ENCODE results near the gene SLC35F5. TPM values are rescaled to one million over a fixed set of nuclear protein-coding genes. Genes with fewer than 3 reads are reported as not detected.
"Not testable (repeated sequence)": the region's sequence is repeated elsewhere in the genome, so short reads cannot be mapped to it uniquely, and the experiment has no call there.

SLC35F5 gene
- polyA plus RNA-seq, 1 donor from 2014 or later = 56.2 TPM

DNA sequence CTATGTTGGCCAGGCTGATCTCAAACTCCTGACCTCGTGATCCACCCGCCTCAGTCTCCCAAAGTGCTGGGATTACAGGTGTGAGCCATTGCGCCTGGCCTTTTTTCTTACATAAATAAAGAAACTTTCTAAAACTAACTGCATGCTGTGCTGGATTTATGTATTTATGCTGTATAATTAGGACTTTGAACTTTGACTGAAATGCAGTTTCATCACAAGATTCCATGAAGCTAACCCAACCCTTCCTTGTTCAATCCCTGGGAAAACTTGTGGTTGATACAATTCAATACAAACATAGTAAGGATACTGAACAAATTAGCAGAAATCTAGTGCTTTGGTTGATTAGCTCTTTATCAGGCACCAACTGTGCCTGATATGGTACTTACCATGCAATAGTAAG lies 20.9 kb upstream of the SLC35F5 start:
- no peak overlapping the region for H3K4me2 ChIP-seq (ENCODE audit: low read length)
- H3K9me3 ChIP-seq (ENCODE audit: low read length) = no peaks in the 10 kb centered on the region

GRCh38 chr2:113776949-113777348 lies 20.5 kb upstream of the SLC35F5 start:
- no peaks in the 10 kb centered on the region for H3K36me3 ChIP-seq (ENCODE audit: insufficient read depth, low read length)
- H3K4me2 ChIP-seq (ENCODE audit: low read length) = no peak overlapping the region
- H3K4me3 ChIP-seq (ENCODE audit: low read length) = no peak overlapping the region
- no peak overlapping the region for H3K9ac ChIP-seq (ENCODE audit: low read length)
- no peaks in the 10 kb centered on the region for H3F3A ChIP-seq (ENCODE audit: insufficient read depth, low read length, poor library complexity, severe bottlenecking)
- no peaks in the 10 kb centered on the region for H4K20me1 ChIP-seq (ENCODE audit: insufficient read depth)
- H2AFZ ChIP-seq (ENCODE audit: low read depth, low read length) = no peak overlapping the region
- H3K9me3 ChIP-seq (ENCODE audit: low read length) = no peaks in the 10 kb centered on the region
- TF ChIP-seq EZH2 (IDR thresholded peaks at IDR 0.05; ENCODE audit: borderline replicate concordance, insufficient read depth, low read length, poor library complexity, severe bottlenecking) (no peak), MXI1 (conservative IDR thresholded peaks at IDR 0.05; ENCODE audit: poor library complexity, severe bottlenecking) (no peak), CTCF (IDR thresholded peaks at IDR 0.05; ENCODE audit: poor library complexity, severe bottlenecking) (no peak), POLR2AphosphoS5 (IDR thresholded peaks at IDR 0.05) (no peak), TAF1 (IDR thresholded peaks at IDR 0.05; ENCODE audit: low read depth) (no peak), RAD21 (conservative IDR thresholded peaks at IDR 0.05) (no peak), SMC3 (conservative IDR thresholded peaks at IDR 0.05; ENCODE audit: poor library complexity) (no peak), EP300 (conservative IDR thresholded peaks at IDR 0.05; ENCODE audit: poor library complexity, severe bottlenecking) (no peak)
- TF ChIP-seq, protein P1, sequence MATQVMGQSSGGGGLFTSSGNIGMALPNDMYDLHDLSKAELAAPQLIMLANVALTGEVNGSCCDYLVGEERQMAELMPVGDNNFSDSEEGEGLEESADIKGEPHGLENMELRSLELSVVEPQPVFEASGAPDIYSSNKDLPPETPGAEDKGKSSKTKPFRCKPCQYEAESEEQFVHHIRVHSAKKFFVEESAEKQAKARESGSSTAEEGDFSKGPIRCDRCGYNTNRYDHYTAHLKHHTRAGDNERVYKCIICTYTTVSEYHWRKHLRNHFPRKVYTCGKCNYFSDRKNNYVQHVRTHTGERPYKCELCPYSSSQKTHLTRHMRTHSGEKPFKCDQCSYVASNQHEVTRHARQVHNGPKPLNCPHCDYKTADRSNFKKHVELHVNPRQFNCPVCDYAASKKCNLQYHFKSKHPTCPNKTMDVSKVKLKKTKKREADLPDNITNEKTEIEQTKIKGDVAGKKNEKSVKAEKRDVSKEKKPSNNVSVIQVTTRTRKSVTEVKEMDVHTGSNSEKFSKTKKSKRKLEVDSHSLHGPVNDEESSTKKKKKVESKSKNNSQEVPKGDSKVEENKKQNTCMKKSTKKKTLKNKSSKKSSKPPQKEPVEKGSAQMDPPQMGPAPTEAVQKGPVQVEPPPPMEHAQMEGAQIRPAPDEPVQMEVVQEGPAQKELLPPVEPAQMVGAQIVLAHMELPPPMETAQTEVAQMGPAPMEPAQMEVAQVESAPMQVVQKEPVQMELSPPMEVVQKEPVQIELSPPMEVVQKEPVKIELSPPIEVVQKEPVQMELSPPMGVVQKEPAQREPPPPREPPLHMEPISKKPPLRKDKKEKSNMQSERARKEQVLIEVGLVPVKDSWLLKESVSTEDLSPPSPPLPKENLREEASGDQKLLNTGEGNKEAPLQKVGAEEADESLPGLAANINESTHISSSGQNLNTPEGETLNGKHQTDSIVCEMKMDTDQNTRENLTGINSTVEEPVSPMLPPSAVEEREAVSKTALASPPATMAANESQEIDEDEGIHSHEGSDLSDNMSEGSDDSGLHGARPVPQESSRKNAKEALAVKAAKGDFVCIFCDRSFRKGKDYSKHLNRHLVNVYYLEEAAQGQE (IDR thresholded peaks at IDR 0.05; ENCODE audit: borderline replicate concordance) = no peak
- no peaks in the 10 kb centered on the region for H3K9me2 ChIP-seq (ENCODE audit: insufficient read depth, low read length)
- H3K27ac ChIP-seq (ENCODE audit: low read length) = no peak overlapping the region
- H3K27me3 ChIP-seq (ENCODE audit: insufficient read depth, low read depth, low read length) = no peaks in the 10 kb centered on the region
- no peaks in the 10 kb centered on the region for H3K79me2 ChIP-seq (replicated peaks; ENCODE audit: insufficient read depth, low read length)

More for the DNA sequence above, 20.9 kb upstream of the SLC35F5 start:
- H3K79me2 ChIP-seq (replicated peaks; ENCODE audit: insufficient read depth, low read length) = no peaks in the 10 kb centered on the region
- no peak overlapping the region for H3K27ac ChIP-seq (ENCODE audit: low read length)
- no peaks in the 10 kb centered on the region for H3K27me3 ChIP-seq (ENCODE audit: insufficient read depth, low read depth, low read length)
- TF ChIP-seq EZH2 (IDR thresholded peaks at IDR 0.05; ENCODE audit: borderline replicate concordance, insufficient read depth, low read length, poor library complexity, severe bottlenecking) (no peak), MXI1 (conservative IDR thresholded peaks at IDR 0.05; ENCODE audit: poor library complexity, severe bottlenecking) (no peak), TAF1 (IDR thresholded peaks at IDR 0.05; ENCODE audit: low read depth) (no peak), CTCF (IDR thresholded peaks at IDR 0.05; ENCODE audit: poor library complexity, severe bottlenecking) (no peak), POLR2AphosphoS5 (IDR thresholded peaks at IDR 0.05) (no peak), EP300 (conservative IDR thresholded peaks at IDR 0.05; ENCODE audit: poor library complexity, severe bottlenecking) (no peak), RAD21 (conservative IDR thresholded peaks at IDR 0.05) (no peak), SMC3 (conservative IDR thresholded peaks at IDR 0.05; ENCODE audit: poor library complexity) (no peak)
- TF ChIP-seq, protein P1 (IDR thresholded peaks at IDR 0.05; ENCODE audit: borderline replicate concordance) = no peak
- no peaks in the 10 kb centered on the region for H3F3A ChIP-seq (ENCODE audit: insufficient read depth, low read length, poor library complexity, severe bottlenecking)
- no peak overlapping the region for H2AFZ ChIP-seq (ENCODE audit: low read depth, low read length)
- H4K20me1 ChIP-seq (ENCODE audit: insufficient read depth) = no peaks in the 10 kb centered on the region
- no peak overlapping the region for H3K9ac ChIP-seq (ENCODE audit: low read length)
- H3K4me3 ChIP-seq (ENCODE audit: low read length) = no peak overlapping the region
- no peaks in the 10 kb centered on the region for H3K36me3 ChIP-seq (ENCODE audit: insufficient read depth, low read length)
- H3K9me2 ChIP-seq (ENCODE audit: insufficient read depth, low read length) = no peaks in the 10 kb centered on the region

DNA sequence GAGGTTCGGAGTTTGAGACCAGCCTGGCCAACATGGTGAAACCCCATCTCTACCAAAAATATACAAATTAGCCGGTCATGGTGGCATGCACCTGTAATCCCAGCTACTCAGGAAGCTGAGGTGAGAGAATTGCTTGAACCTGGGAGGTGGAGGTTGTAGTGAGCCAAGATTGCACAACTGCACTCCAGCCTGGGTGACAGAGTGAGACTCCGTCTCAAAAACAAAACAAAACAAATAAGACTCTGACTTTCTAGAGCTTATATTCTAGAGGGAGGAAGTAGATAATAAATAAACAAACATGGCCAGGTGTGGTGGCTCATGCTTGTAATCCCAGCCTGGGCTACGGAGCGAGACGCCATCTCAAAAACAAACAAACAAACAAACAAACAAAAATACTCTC lies 18.2 kb upstream of the SLC35F5 start:
- H4K20me1 ChIP-seq (ENCODE audit: insufficient read depth); H3K27me3 ChIP-seq (ENCODE audit: insufficient read depth, low read depth, low read length); H2AFZ ChIP-seq (ENCODE audit: low read depth, low read length); H3K9me3 ChIP-seq (ENCODE audit: low read length); H3F3A ChIP-seq (ENCODE audit: insufficient read depth, low read length, poor library complexity, severe bottlenecking); H3K27ac ChIP-seq (ENCODE audit: low read length); H3K9ac ChIP-seq (ENCODE audit: low read length); H3K9me2 ChIP-seq (ENCODE audit: insufficient read depth, low read length); H3K4me3 ChIP-seq (ENCODE audit: low read length); H3K36me3 ChIP-seq (ENCODE audit: insufficient read depth, low read length); H3K79me2 ChIP-seq (replicated peaks; ENCODE audit: insufficient read depth, low read length); H3K4me2 ChIP-seq (ENCODE audit: low read length): not testable (repeated sequence)

Data from neural cell (in vitro differentiated cells).